ENCODE measurements around the gene C1QTNF12. TPM values are rescaled to one million over a fixed set of nuclear protein-coding genes. Genes with fewer than 3 reads are reported as not detected.

C1QTNF12 gene
- total and polyA plus RNA-seq, 12 donors, result 0.42 to 2.3 (median 1.1) TPM; not detected in 1

- H3K36me3 ChIP-seq, result peaks cover 0 to 99% (median 56%) of the 10 kb centered on the region in 9 donors
- no peaks in the 10 kb centered on the region for H3K27me3 ChIP-seq
- ATAC-seq (no peak), DNase-seq (no peak)
- intact Hi-C loops (cut with DNase I), result no loop called here
- H3K27ac ChIP-seq, result no peak overlapping the region
- H3K4me1 ChIP-seq, result peaks cover 0 to 26% (median 5%) of the 10 kb centered on the region in 9 donors
- 93% methylated on average over 44 of the region's 44 CpGs for WGBS, 2 donors
- no peak for TF ChIP-seq CTCF (IDR thresholded peaks at IDR 0.05)
- H3K4me3 ChIP-seq, result no peak overlapping the region
- no peaks in the 10 kb centered on the region for H3K9me3 ChIP-seq
Observed at GRCh38 chr1:1222575-1223225, 23.8 kb downstream of the C1QTNF12 start.

GRCh38 chr1:1221887-1222574 lies 24.5 kb downstream of the C1QTNF12 start:
- 85 to 86% methylated on average over 30 of the region's 30 CpGs for WGBS, 2 donors

GRCh38 chr1:1220197-1220596 lies 26.3 kb downstream of the C1QTNF12 start:
- DNase-seq, result no peak
- no peak overlapping the region for H3K27ac ChIP-seq
- H3K36me3 ChIP-seq, result peaks cover 0 to 100% (median 62%) of the 10 kb centered on the region in 9 donors
- 85 to 89% methylated on average over 24 of the region's 24 CpGs for WGBS, 2 donors
- no peaks in the 10 kb centered on the region for H3K27me3 ChIP-seq
- no peak for TF ChIP-seq CTCF (IDR thresholded peaks at IDR 0.05)
- peaks cover 0 to 35% (median 13%) of the 10 kb centered on the region in 9 donors for H3K4me1 ChIP-seq
- no peak overlapping the region for H3K4me3 ChIP-seq
- intact Hi-C loops (cut with DNase I), result no loop called here
- no peaks in the 10 kb centered on the region for H3K9me3 ChIP-seq
- no peak for ATAC-seq

More at GRCh38 chr1:1221887-1222574, 24.5 kb downstream of the C1QTNF12 start:
- Histone ChIP-seq H3K36me3 (peaks cover 0 to 99% (median 56%) of the 10 kb centered on the region in 9 donors), H3K4me3 (no peak overlapping the region), H3K27me3 (no peaks in the 10 kb centered on the region), H3K9me3 (no peaks in the 10 kb centered on the region), H3K4me1 (peaks cover 0 to 33% (median 6%) of the 10 kb centered on the region in 9 donors), H3K27ac (no peak overlapping the region)
- ATAC-seq (no peak), DNase-seq (no peak)
- intact Hi-C loops (cut with DNase I), result no loop called here
- TF ChIP-seq CTCF (IDR thresholded peaks at IDR 0.05), result no peak

GRCh38 chr1:1219341-1219740 lies 27.2 kb downstream of the C1QTNF12 start:
- WGBS, 2 donors, result 93 to 94% methylated on average over 20 of the region's 20 CpGs
- no peaks in the 10 kb centered on the region for H3K27me3 ChIP-seq
- peak in 1 of 8 donors; percentile 17 for ATAC-seq
- H3K36me3 ChIP-seq, result peaks cover 0 to 91% (median 60%) of the 10 kb centered on the region in 9 donors
- intact Hi-C loops (cut with DNase I), result no loop called here
- H3K4me1 ChIP-seq, result peaks cover under 1 to 39% (median 20%) of the 10 kb centered on the region in 9 donors
- H3K4me3 ChIP-seq, result no peak overlapping the region
- peak overlapping the region in 3 of 10 donors; percentile 20 to 78 (median 77) for H3K27ac ChIP-seq
- no peaks in the 10 kb centered on the region for H3K9me3 ChIP-seq
- TF ChIP-seq CTCF (IDR thresholded peaks at IDR 0.05), result no peak
- no peak for DNase-seq
